PC-3 (cell line): ENCODE data around the gene MS4A15. TPM values are rescaled to one million over a fixed set of nuclear protein-coding genes. Genes with fewer than 3 reads are reported as not detected.

Source experiments
- ATAC-seq: fragments of 200-7000 bp; cut with Tn5 transposase; 2 replicates; pipeline ENCODE4 v1.9.1; 2020; ENCODE audit warnings: mild to moderate bottlenecking, moderate library complexity
- BruUV-seq: library from RNA; stranded (reverse); fragments of 400-500 nt; replicated peaks from 2 replicates; lab custom pipeline; 2021; lab: Mats Ljungman, UMichigan
- CTCF ChIA-PET: fragments of 300-600 bp; sonication (Branson Sonifier 250); formaldehyde crosslinking; loops from one replicate; lab custom pipeline; 2022; ENCODE audit warnings: antibody characterized with exemption; lab: Charles Lee
- POLR2A ChIA-PET: fragments of 300-600 bp; sonication (Branson Sonifier 250); formaldehyde crosslinking; loops from one replicate; lab custom pipeline; 2022; ENCODE audit warnings: antibody characterized with exemption; ENCODE audit not compliant: unreplicated experiment; lab: Charles Lee
- DNase-seq: peaks from one replicate; pipeline ENCODE4 v3.0.0-alpha.2; 2015
- H2AFZ ChIP-seq: fragments of 300-600 bp; sonication (generic); 2 replicates; pipeline ENCODE4 v1.6.0; 2016; ENCODE audit warnings: antibody characterized with exemption, low read length
- H3F3A ChIP-seq: fragments of 300-600 bp; sonication (generic); one replicate; pipeline ENCODE4 v1.6.0; 2017; ENCODE audit warnings: antibody characterized with exemption, low read length, control low read depth, mild to moderate bottlenecking; ENCODE audit not compliant: unreplicated experiment
- H3K27ac ChIP-seq: fragments of 300-600 bp; sonication (generic); 2 replicates; pipeline ENCODE4 v1.5.1; 2016; ENCODE audit warnings: mild to moderate bottlenecking, low read length
- H3K27me3 ChIP-seq: fragments of 300-600 bp; sonication (generic); 2 replicates; pipeline ENCODE4 v1.6.1; 2016; ENCODE audit warnings: low read length, mixed read lengths
- H3K36me3 ChIP-seq: fragments of 300-600 bp; sonication (generic); 2 replicates; pipeline ENCODE4 v1.6.1; 2016; ENCODE audit warnings: low read depth, mixed run types, low read length, mixed read lengths
- H3K4me1 ChIP-seq: fragments of 300-600 bp; sonication (generic); 2 replicates; pipeline ENCODE4 v1.5.1; 2016; ENCODE audit warnings: low read length; ENCODE audit not compliant: insufficient read depth
- H3K4me2 ChIP-seq: fragments of 300-600 bp; sonication (generic); 2 replicates; pipeline ENCODE4 v1.6.0; 2016; ENCODE audit warnings: low read length
- H3K4me3 ChIP-seq: fragments of 300-600 bp; sonication (generic); 2 replicates; pipeline ENCODE4 v1.5.1; 2016; ENCODE audit warnings: mild to moderate bottlenecking, low read length, mixed read lengths
- H3K79me2 ChIP-seq: fragments of 300-600 bp; sonication (generic); 2 replicates; pipeline ENCODE4 v1.6.1; 2017; ENCODE audit warnings: low read length, mixed read lengths
- H3K9ac ChIP-seq: fragments of 300-600 bp; sonication (generic); 2 replicates; pipeline ENCODE4 v1.6.0; 2016; ENCODE audit warnings: mild to moderate bottlenecking, low read length
- H3K9me2 ChIP-seq: fragments of 300-600 bp; sonication (generic); replicated peaks from 2 replicates; pipeline ENCODE4 v1.6.1; 2016; ENCODE audit warnings: mixed run types, low read length, mixed read lengths
- H3K9me3 ChIP-seq: fragments of 300-600 bp; sonication (generic); 2 replicates; pipeline ENCODE4 v1.6.1; 2016; ENCODE audit warnings: low read length, mixed read lengths
- H4K20me1 ChIP-seq: fragments of 300-600 bp; sonication (generic); 2 replicates; pipeline ENCODE4 v1.6.1; 2016; ENCODE audit warnings: low read length, mixed read lengths
- CTCF ChIP-seq: fragments of 300-600 bp; sonication (generic); conservative IDR thresholded peaks from 2 replicates; pipeline ENCODE4 v1.5.1; 2017; ENCODE audit warnings: antibody characterized with exemption, low read depth, mild to moderate bottlenecking, low read length
- EZH2 ChIP-seq: fragments of 300-600 bp; sonication (generic); IDR thresholded peaks from one replicate; pipeline ENCODE4 v1.6.1; 2017; ENCODE audit warnings: antibody characterized with exemption, mild to moderate bottlenecking, low read length; ENCODE audit not compliant: unreplicated experiment
- EZH2phosphoT487 ChIP-seq: fragments of 300-600 bp; sonication (generic); IDR thresholded peaks from 2 replicates; pipeline ENCODE4 v1.6.1; 2018; ENCODE audit warnings: mild to moderate bottlenecking, antibody characterized with exemption, low read length, borderline replicate concordance
- intact Hi-C: fragments of 100-400 bp; cut with micrococcal nuclease; formaldehyde crosslinking; loops from 2 replicates; pipeline ENCODE4 v1.9.0; 2023
- total RNA-seq: library from RNA; depleted of rRNA; stranded (reverse); fragments of >200 nt; gene quantifications from 2 replicates; pipeline ENCODE4 v1.2.3, GENCODE V29; 2014

The MS4A15 gene
- total RNA-seq, 1 experiment from 2014 or later = not detected

- ATAC-seq (no peak), DNase-seq (no peak)
- intact Hi-C loops = no loop called here
- no TSS peak for BruUV-seq
- Histone ChIP-seq H3K27me3 (peaks cover 52% of the 10 kb centered on the region), H3K4me3 (no peak overlapping the region), H3K27ac (no peak overlapping the region), H3K4me1 (no peaks in the 10 kb centered on the region), H3K36me3 (no peaks in the 10 kb centered on the region), H3K9me3 (no peaks in the 10 kb centered on the region), H3F3A (no peaks in the 10 kb centered on the region), H3K9me2 (no peaks in the 10 kb centered on the region), H3K79me2 (no peaks in the 10 kb centered on the region), H3K4me2 (no peak overlapping the region), H4K20me1 (no peaks in the 10 kb centered on the region), H2AFZ (no peak overlapping the region), H3K9ac (no peak overlapping the region)
- TF ChIP-seq CTCF = no peak
- TF ChIP-seq EZH2phosphoT487 = no peak
- TF ChIP-seq EZH2 = no peak
- ChIA-PET CTCF (no interaction called here), POLR2A (no interaction called here)
Measured at GRCh38 chr11:60801194-60801593, 44.5 kb downstream of the MS4A15 start.

GRCh38 chr11:60803273-60803936 lies 46.7 kb downstream of the MS4A15 start:
- TF ChIP-seq CTCF (no peak), EZH2 (no peak), EZH2phosphoT487 (no peak)
- H3K4me1 ChIP-seq = no peaks in the 10 kb centered on the region
- H3K79me2 ChIP-seq = no peaks in the 10 kb centered on the region
- no peak overlapping the region for H3K9ac ChIP-seq
- no peak for ATAC-seq
- no peak overlapping the region for H3K27ac ChIP-seq
- H4K20me1 ChIP-seq = no peaks in the 10 kb centered on the region
- no peak overlapping the region for H3K4me2 ChIP-seq
- no peak overlapping the region for H3K4me3 ChIP-seq
- no TSS peak for BruUV-seq
- intact Hi-C loops = no loop called here
- no peak for DNase-seq
- ChIA-PET POLR2A (no interaction called here), CTCF (no interaction called here)
- peaks cover 52% of the 10 kb centered on the region for H3K27me3 ChIP-seq
- no peaks in the 10 kb centered on the region for H3K36me3 ChIP-seq
- H3F3A ChIP-seq = no peaks in the 10 kb centered on the region
- no peak overlapping the region for H2AFZ ChIP-seq
- H3K9me3 ChIP-seq = no peaks in the 10 kb centered on the region
- H3K9me2 ChIP-seq = no peaks in the 10 kb centered on the region

GRCh38 chr11:60809249-60809648 lies 52.6 kb downstream of the MS4A15 start:
- Histone ChIP-seq H3F3A (no peaks in the 10 kb centered on the region), H4K20me1 (no peaks in the 10 kb centered on the region), H3K4me3 (no peak overlapping the region), H3K4me2 (no peak overlapping the region), H2AFZ (no peak overlapping the region), H3K36me3 (no peaks in the 10 kb centered on the region), H3K9me3 (no peaks in the 10 kb centered on the region), H3K9me2 (no peaks in the 10 kb centered on the region), H3K27ac (no peak overlapping the region), H3K27me3 (peaks cover 6% of the 10 kb centered on the region; the same call in 1 of the 2 replicates), H3K4me1 (no peaks in the 10 kb centered on the region), H3K79me2 (no peaks in the 10 kb centered on the region), H3K9ac (no peak overlapping the region)
- ChIA-PET POLR2A (no interaction called here), CTCF (no interaction called here)
- BruUV-seq = no TSS peak
- intact Hi-C loops = no loop called here
- no peak for ATAC-seq
- DNase-seq = no peak
- no peak for TF ChIP-seq EZH2phosphoT487
- no peak for TF ChIP-seq CTCF
- no peak for TF ChIP-seq EZH2
